Mucosa of gallbladder (tissue), 1 donor: ENCODE data around the gene LARP6. TPM values are rescaled to one million over a fixed set of nuclear protein-coding genes. Genes with fewer than 3 reads are reported as not detected.
"Not testable (repeated sequence)": the region's sequence is repeated elsewhere in the genome, so short reads cannot be mapped to it uniquely, and the experiment has no call there.

ENCODE experiments used
- DNase-seq: peaks from one replicate; pipeline ENCODE4 v3.0.0-alpha.2; 2020; ENCODE audit warnings: low spot score
- total RNA-seq: library from RNA; stranded (reverse); gene quantifications from one replicate; pipeline ENCODE4 v1.2.1, GENCODE V29; 2021
- donor health status: DM: no; HTN: no; CAD: no.

LARP6 gene
- total RNA-seq, 1 donor from 2014 or later: 23.5 TPM

DNA sequence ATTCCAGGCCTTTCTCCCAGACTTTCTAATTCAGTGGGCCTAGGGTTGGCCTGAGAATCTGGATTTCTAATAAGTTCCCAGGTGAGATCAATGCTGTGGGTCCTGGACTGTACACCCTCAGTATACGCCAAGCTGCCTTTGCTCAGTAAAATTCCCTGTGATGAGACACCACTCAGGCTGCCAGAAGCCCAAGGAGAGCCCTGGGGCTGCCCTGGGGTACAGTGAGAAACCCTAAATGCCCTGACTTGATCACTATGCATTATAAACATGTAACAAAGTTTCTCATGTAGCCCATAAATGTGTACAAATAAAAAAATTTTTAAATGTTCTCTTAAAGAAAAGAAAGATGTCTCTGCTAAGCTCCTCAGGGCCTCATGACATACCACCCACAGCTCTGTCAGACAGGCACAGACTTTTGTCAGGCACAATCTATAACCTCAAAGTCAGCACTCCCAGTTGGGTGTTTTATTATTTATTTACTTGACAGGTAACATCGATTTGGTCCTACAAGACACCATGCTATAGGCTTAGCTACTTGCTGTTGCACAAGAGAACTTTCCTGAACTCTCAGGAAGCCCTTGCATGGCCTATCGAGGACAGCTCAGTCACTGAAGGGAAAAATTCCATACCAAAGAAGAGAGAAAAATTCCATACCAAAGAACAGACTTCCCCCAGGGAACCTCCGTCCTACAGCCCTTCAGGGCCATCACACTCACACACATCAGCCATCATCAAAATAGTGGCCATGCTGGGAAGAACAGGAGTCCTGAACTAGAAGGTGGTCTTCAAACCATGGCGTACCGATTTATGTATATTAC lies 22.7 kb downstream of the LARP6 start:
- peak; percentile 45 for DNase-seq

GRCh38 chr15:70830615-70831014 lies 23.3 kb downstream of the LARP6 start:
- DNase-seq: no peak

DNA sequence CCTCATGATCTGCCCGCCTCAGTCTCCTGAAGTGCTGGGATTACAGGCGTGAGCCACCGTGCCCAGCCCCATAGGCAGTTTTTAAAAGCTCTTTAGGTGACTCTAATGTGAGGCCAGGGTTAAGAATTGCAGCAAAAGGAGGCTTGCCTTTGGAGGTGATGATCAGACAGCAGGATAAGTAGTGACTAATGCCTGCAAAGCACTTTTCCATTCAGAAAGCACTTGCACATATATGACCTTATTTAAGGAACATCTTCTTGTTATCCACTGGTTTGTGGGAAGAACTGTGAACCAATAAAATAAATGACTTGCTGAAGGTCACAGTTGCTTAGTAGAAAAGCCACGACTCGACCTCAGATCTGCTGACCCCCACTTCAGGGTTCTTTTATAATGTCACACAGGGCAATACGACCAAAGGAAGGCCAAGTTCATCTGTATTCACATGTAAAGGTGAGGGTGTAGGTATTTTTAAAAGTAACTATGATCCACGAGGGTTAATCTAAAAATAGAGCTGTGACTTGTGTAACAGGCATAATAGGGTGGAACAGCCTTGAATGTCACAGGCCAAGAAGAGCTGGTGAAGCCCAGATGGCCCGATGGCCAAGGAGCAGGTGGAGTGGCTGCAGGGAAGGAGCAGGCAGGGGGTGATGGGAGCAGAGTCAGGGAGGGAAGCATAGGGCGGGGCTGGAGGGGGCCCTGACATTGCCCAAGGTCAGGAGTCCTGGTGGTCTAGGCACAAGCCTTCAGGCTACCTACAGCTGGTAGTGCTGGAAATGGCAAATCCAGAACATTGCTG lies 24.4 kb downstream of the LARP6 start:
- no peak for DNase-seq

DNA sequence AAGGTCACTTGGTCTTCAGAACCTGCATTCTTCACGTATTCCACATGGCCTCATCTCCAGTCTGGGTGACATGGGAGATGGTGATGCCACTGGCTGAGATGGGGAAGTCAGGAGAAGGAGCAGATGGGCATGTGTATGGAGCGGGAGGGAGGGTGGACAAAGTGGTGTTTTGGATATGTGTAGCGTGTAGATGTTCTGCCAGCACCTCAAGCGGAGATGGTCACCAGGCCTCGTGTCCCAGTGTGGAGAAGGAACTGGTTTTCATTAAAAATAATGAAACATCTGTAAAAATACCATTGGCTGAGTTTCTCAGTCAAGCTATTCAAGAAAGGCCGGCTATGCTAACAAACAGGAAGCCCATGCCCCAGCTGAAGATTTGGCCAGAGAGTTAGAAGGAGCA lies 26.2 kb downstream of the LARP6 start:
- no peak for DNase-seq

- peak; percentile 29 for DNase-seq
Measured at GRCh38 chr15:70826634-70827033, 27.3 kb downstream of the LARP6 start.

DNA sequence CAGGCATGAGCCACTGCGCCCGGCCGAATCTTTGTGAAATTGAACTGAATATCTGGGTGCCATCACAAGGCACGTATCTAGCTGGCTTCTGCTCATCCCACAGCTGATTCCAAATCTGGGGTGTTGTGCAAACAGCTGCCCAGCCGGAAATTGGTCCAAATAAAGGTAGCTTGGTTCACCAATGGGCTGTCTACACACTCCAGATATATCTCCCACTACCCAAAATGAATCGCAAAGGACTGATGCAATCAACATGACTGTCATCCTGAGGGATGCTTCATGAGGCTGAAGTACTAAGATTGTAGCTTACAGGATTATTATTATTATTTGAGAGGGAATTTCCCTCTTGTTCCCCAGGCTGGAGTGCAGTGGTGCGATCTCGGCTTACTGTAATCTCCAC lies 28.1 kb downstream of the LARP6 start:
- no peak for DNase-seq

GRCh38 chr15:70823196-70823595 lies 30.8 kb downstream of the LARP6 start:
- no peak for DNase-seq

DNA sequence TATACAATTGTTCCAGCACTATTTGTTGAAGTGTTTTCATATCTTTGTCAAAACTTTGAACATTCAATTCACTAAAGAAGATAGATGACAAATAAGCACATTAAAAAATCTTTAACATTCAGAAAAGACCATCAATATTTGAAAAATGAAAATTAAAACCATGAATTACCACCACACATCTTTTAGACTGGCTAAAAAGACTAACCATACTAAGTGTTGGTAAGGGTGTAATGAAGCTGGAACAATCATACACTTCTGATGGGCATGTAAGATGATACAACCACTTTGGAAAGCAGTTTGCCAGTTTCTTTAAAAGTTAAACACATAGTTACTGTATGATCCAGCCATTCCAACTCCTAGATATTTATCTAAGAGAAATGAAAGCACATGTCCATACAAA lies 33.7 kb downstream of the LARP6 start:
- DNase-seq: no peak

- no peak for DNase-seq
Measured at GRCh38 chr15:70818580-70818979, 35.4 kb downstream of the LARP6 start.

- DNase-seq: no peak
Measured at GRCh38 chr15:70817266-70817665, 36.7 kb downstream of the LARP6 start.

GRCh38 chr15:70815604-70816003 lies 38.4 kb downstream of the LARP6 start:
- no peak for DNase-seq

GRCh38 chr15:70815011-70815410 lies 38.9 kb downstream of the LARP6 start:
- not testable (repeated sequence) for DNase-seq

GRCh38 chr15:70812827-70813364 lies 41.1 kb downstream of the LARP6 start:
- no peak for DNase-seq

DNA sequence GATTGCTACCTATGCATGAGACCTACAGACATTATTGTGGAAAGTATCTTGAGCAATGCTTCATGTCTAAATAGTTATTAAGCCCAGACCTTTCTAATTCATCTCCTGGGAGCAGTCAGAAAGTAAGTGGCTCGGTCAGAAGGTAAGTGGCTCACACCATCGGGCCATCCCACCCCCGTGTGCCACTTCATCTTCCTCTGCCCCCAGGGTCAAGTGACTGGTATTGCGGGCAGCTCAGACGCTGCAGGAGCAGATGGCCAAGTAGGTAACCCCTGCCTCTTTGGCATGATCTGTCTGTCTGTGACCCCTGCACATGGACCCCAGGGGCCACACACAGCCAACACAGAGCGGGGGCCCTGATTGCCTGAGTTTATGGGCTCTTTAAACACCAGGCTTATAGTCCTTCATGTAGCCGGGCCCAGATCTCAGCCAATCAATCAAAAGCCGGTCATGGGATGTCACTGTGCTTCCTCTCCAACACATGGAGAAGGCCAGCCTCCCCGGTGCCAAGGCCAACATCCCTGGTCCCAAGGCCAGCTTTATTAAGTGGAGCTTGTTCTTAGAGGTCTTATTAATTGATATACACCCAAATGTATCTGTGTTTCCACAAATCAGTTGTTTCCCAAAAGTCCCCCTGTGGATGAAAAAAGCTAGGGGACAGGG lies 42.9 kb downstream of the LARP6 start:
- no peak for DNase-seq

DNA sequence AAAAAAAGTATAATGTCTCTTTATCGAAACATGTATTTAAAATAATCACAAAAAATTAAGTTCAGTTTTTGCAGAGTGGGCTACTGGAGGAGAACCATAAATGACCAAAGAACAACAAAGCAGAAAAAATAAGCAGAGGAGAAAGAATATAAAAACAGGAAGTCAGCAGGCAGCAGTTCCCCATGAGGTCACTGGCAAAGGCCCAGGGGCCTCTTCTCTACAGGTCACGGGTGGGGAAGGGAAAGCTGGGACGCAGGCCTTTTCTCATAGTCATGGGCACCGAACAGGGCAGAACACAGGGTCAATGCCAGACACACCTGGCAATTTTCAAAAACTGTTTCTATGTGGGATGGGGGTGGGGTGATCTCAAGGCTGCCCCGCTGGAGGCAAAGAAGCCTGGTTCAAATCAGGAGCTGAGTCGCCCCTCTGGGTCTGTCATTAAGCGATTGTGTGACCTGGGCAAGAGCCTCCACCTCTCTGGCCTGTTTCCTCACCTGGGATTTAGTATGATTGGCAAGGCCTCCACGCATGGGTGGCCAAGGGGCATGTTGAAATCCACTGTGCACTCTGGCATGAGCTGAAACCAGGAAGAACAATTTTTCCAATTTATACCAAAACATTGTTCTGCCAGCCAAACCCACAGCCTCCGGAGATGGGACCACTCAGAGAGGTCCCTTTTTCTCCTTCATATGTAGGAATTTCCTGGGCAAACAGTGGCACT lies 46.8 kb downstream of the LARP6 start:
- DNase-seq: peak; percentile 55

DNA sequence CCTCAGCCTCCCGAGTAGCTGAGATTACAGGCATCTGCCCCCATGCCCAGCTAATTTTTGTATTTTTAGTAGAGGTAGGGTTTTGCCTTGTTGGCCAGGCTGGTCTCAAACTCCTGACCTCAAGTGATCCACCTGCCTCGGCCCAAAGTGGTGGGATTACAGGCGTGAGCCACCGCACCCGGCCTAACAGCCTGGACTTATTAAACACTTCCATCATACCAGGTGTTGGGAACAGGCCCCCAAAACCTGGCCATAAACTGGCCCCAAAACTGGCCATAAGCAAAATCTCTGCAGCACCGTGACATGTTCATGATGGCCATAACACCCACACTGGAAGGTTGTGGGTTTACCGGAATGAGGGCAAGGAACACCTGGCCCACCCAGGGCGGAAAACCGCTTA lies 49.6 kb downstream of the LARP6 start:
- not testable (repeated sequence) for DNase-seq

DNA sequence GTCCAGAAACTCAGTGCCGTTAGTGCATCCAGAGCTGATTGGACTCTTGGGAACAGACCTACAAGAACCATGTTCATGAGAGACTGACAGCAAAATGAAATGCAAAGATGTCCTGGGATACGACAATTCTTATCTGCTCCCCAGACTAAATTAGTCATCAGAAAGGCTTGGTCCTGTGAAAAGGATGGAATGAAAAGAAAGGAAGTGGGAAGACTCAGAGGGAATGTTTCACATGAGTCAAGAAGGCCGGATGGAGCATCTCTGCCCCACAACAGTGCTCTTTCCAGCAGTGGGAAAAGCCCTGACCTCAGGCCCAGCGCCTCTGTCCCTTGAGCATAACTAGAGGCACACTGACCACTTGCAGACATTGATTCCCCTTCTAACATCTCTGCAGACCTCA lies 51.3 kb downstream of the LARP6 start:
- no peak for DNase-seq

- DNase-seq: no peak
Measured at GRCh38 chr15:70801109-70801508, 52.8 kb downstream of the LARP6 start.

- peak; percentile 78 for DNase-seq
Measured at GRCh38 chr15:70799667-70800450, 54.1 kb downstream of the LARP6 start.

GRCh38 chr15:70797464-70797863 lies 56.5 kb downstream of the LARP6 start:
- DNase-seq: no peak
